Measurements from ENCODE around the gene COQ8B. TPM values are rescaled to one million over a fixed set of nuclear protein-coding genes. Genes with fewer than 3 reads are reported as not detected.

The COQ8B gene
- polyA plus RNA-seq, 1 donor (not counting 4 experiments of a cell fraction or from before 2014, with no cell fraction given) = 11.0 TPM

DNA sequence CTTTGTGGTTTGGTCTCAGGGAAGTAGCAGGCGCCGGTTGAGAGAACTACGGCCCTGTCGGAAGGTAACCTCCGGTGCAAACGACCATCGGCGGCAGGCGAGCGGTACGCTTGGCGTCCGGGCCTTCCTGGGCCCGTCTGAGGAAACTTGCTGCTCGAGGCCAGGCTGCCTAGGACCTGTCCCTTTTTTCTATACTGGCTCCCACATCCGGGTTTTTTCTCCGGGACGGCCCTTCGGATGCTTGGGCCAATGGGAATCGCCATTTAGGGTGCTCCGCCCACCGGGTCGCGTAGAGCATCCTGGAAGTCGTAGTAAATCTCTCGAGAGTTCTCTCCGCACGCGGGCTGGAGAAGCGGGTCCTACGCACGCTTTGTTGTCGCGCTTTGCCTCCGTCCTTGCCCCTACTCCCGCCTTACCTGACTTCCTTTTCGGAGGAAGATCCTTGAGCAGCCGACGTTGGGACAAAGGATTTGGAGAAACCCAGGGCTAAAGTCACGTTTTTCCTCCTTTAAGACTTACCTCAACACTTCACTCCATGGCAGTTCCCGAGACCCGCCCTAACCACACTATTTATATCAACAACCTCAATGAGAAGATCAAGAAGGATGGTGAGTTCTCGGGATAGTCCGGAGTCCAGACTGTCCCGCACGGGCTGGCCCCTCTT lies 34.3 kb upstream of the COQ8B start, which contains the start of gene SNRPA:
Gene SNRPA (plus strand): TSS at position 330 of the 664 bp plus-strand sequence. CDS start 206 bp downstream, at position 536.
- Histone ChIP-seq H3K27ac (ENCODE audit: control insufficient read depth, insufficient read depth, low read length) (peak within 1 kb of the TSS; percentile 99), H2AFZ (ENCODE audit: control insufficient read depth, low read length) (peak within 1 kb of the TSS; percentile 97), H3K9me3 (ENCODE audit: control insufficient read depth, low read depth, low read length) (no peaks in the 10 kb centered on the region), H3K36me3 (ENCODE audit: control insufficient read depth in 2 of 2, extremely low read depth in 1 of 2, insufficient read depth in 2 of 2, low read length in 2 of 2) (peaks cover 2 to 23% of the 10 kb centered on the region in 2 experiments), H3K27me3 (ENCODE audit: control insufficient read depth, extremely low read depth, insufficient read depth, low read length) (no peaks in the 10 kb centered on the region), H3K4me3 (ENCODE audit: control insufficient read depth in 2 of 3, extremely low read depth in 1 of 3, insufficient read depth in 2 of 3, low read depth in 1 of 3, low read length in 3 of 3) (peak within 1 kb of the TSS; percentile 54 to 100 (median 99)), H3K9me1 (ENCODE audit: control insufficient read depth, extremely low read depth, insufficient read depth, low read length) (peaks cover 5% of the 10 kb centered on the region), H3K4me2 (ENCODE audit: control insufficient read depth, extremely low read depth, insufficient read depth, low read depth, low read length) (peak within 1 kb of the TSS; percentile 98), H4K20me1 (ENCODE audit: control insufficient read depth, extremely low read depth, insufficient read depth, low read length) (peaks cover 5% of the 10 kb centered on the region), H3K9ac (ENCODE audit: control insufficient read depth, extremely low read depth, insufficient read depth, low read length) (peak within 1 kb of the TSS; percentile 100), H3K4me1 (ENCODE audit: control insufficient read depth, extremely low read depth, insufficient read depth, low read length) (peaks cover 31% of the 10 kb centered on the region), H3K79me2 (ENCODE audit: control insufficient read depth, insufficient read depth, low read length) (peaks cover 47% of the 10 kb centered on the region)
- dilution Hi-C loops (cut with MboI; ENCODE audit: extremely low pct_ligation_motif_present, low sequenced_read_pairs) = no loop called here
- DNase-seq (ENCODE audit: low read depth, low spot score) (peak; percentile 81), FAIRE-seq (peak; percentile 62)
- no peak for TF ChIP-seq EZH2 (IDR thresholded peaks at IDR 0.05; ENCODE audit: low read length)
- TF ChIP-seq CTCF (optimal IDR thresholded peaks at IDR 0.05 in 1 of 3, IDR thresholded peaks at IDR 0.05 in 1 of 3, conservative IDR thresholded peaks at IDR 0.05 in 1 of 3; ENCODE audit: extremely low read depth in 1 of 3, insufficient read depth in 2 of 3, low read length in 3 of 3) = no peak

DNA sequence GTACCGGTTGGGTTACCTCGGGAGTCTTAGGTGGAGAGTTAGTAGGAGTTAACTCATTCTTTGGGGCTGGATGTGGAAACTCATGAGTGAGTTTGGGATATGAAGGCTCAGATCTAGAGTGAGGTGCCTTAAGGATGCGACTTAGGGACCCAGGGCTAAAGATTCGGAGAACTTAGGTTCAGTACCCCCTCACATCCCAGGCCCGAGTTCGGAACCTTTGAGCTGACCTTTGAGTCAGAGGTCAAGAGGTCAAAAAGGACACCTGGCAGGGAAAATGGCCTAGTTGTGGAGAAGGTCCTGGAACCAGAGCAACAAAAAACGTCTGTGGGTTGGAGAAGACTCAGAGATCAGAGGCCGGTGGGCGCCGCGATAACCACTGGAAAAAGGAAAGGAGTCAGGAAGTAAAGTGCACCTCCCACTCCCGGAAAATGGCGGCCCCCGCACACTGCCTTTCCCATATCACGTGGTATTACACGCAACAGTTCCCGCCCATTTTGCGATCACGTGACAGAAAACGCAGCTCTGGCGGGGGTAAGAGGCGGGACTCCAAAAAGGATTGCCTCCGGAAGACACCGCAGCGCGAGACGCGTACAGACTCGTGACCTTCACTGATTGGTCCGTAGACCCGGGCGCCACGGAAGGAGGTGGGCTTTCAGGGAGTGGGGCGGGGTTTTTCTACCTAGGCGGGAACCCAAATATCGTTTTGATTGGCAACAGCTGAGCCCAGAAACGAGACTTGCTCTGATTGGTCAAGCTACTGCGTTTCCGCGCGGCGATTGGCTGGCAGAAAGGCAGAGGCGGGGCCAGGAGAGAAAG lies 33.6 kb upstream of the COQ8B start, which contains the start of gene ACTMAP:
Gene ACTMAP (minus strand): TSS at position 420 of the 816 bp plus-strand sequence. CDS start 674 bp downstream, outside the sequence.
- Histone ChIP-seq H3K9ac (ENCODE audit: control insufficient read depth, extremely low read depth, insufficient read depth, low read length) (peak within 1 kb of the TSS; percentile 100), H4K20me1 (ENCODE audit: control insufficient read depth, extremely low read depth, insufficient read depth, low read length) (no peaks in the 10 kb centered on the region), H2AFZ (ENCODE audit: control insufficient read depth, low read length) (peak within 1 kb of the TSS; percentile 97), H3K4me3 (ENCODE audit: control insufficient read depth in 2 of 3, extremely low read depth in 1 of 3, insufficient read depth in 2 of 3, low read depth in 1 of 3, low read length in 3 of 3) (peak within 1 kb of the TSS; percentile 54 to 100 (median 99)), H3K36me3 (ENCODE audit: control insufficient read depth in 2 of 2, extremely low read depth in 1 of 2, insufficient read depth in 2 of 2, low read length in 2 of 2) (peaks cover 2 to 15% of the 10 kb centered on the region in 2 experiments), H3K27me3 (ENCODE audit: control insufficient read depth, extremely low read depth, insufficient read depth, low read length) (no peaks in the 10 kb centered on the region), H3K4me2 (ENCODE audit: control insufficient read depth, extremely low read depth, insufficient read depth, low read depth, low read length) (peak within 1 kb of the TSS; percentile 98), H3K9me1 (ENCODE audit: control insufficient read depth, extremely low read depth, insufficient read depth, low read length) (no peaks in the 10 kb centered on the region), H3K79me2 (ENCODE audit: control insufficient read depth, insufficient read depth, low read length) (peaks cover 39% of the 10 kb centered on the region), H3K4me1 (ENCODE audit: control insufficient read depth, extremely low read depth, insufficient read depth, low read length) (peaks cover 24% of the 10 kb centered on the region), H3K27ac (ENCODE audit: control insufficient read depth, insufficient read depth, low read length) (peak within 1 kb of the TSS; percentile 99), H3K9me3 (ENCODE audit: control insufficient read depth, low read depth, low read length) (no peaks in the 10 kb centered on the region)
- TF ChIP-seq EZH2 (IDR thresholded peaks at IDR 0.05; ENCODE audit: low read length) = no peak
- no peak for TF ChIP-seq CTCF (optimal IDR thresholded peaks at IDR 0.05 in 1 of 3, IDR thresholded peaks at IDR 0.05 in 1 of 3, conservative IDR thresholded peaks at IDR 0.05 in 1 of 3; ENCODE audit: extremely low read depth in 1 of 3, insufficient read depth in 2 of 3, low read length in 3 of 3)
- FAIRE-seq (peak; percentile 43), DNase-seq (ENCODE audit: low read depth, low spot score) (peak; percentile 100)
- dilution Hi-C loops (cut with MboI; ENCODE audit: extremely low pct_ligation_motif_present, low sequenced_read_pairs) = no loop called here

All from keratinocyte (primary cell).